BE2C (cell line): ENCODE data around the gene TMEM255B.

Experiments used
- DNase-seq: peaks from one replicate; pipeline ENCODE4 v3.0.0-alpha.2; 2020
- H3K27me3 ChIP-seq: fragments of 250-450 bp; sonication (Bioruptor Pico); 2 replicates; pipeline ENCODE4 v1.5.1; 2020; ENCODE audit warnings: mild to moderate bottlenecking
- H3K36me3 ChIP-seq: fragments of 250-450 bp; sonication (Bioruptor Pico); 2 replicates; pipeline ENCODE4 v1.5.1; 2020; ENCODE audit warnings: mild to moderate bottlenecking
- H3K4me1 ChIP-seq: fragments of 250-450 bp; sonication (Bioruptor Pico); 2 replicates; pipeline ENCODE4 v1.5.1; 2020
- H3K4me3 ChIP-seq: 2 replicates; pipeline ENCODE4 v1.5.1; 2011; ENCODE audit warnings: low read depth, low read length
- H3K9me3 ChIP-seq: fragments of 250-450 bp; sonication (Bioruptor Pico); 2 replicates; pipeline ENCODE4 v1.5.1; 2020
- CTCF ChIP-seq: IDR thresholded peaks from 2 replicates; pipeline ENCODE4 v1.5.1; 2012; ENCODE audit warnings: mild to moderate bottlenecking, low read depth, low read length

Gene TMEM255B

GRCh38 chr13:113775451-113776145 lies 16.6 kb downstream of the TMEM255B start:
- DNase-seq: no peak
- Histone ChIP-seq H3K4me3 (no peak overlapping the region), H3K9me3 (no peaks in the 10 kb centered on the region), H3K36me3 (no peaks in the 10 kb centered on the region), H3K4me1 (no peaks in the 10 kb centered on the region), H3K27me3 (peaks cover 11% of the 10 kb centered on the region)
- TF ChIP-seq CTCF: no peak

GRCh38 chr13:113776231-113777125 lies 17.5 kb downstream of the TMEM255B start:
- Histone ChIP-seq H3K36me3 (no peaks in the 10 kb centered on the region), H3K9me3 (no peaks in the 10 kb centered on the region), H3K4me1 (no peaks in the 10 kb centered on the region), H3K4me3 (no peak overlapping the region), H3K27me3 (peaks cover 13% of the 10 kb centered on the region)
- no peak for TF ChIP-seq CTCF
- no peak for DNase-seq

GRCh38 chr13:113777311-113778260 lies 18.6 kb downstream of the TMEM255B start:
- Histone ChIP-seq H3K4me3 (no peak overlapping the region), H3K27me3 (peaks cover 15% of the 10 kb centered on the region), H3K9me3 (no peaks in the 10 kb centered on the region), H3K36me3 (no peaks in the 10 kb centered on the region), H3K4me1 (no peaks in the 10 kb centered on the region)
- no peak for DNase-seq
- TF ChIP-seq CTCF: no peak

GRCh38 chr13:113781571-113781970 lies 22.5 kb downstream of the TMEM255B start:
- Histone ChIP-seq H3K36me3 (no peaks in the 10 kb centered on the region), H3K27me3 (peaks cover 15% of the 10 kb centered on the region), H3K4me3 (no peak overlapping the region), H3K9me3 (no peaks in the 10 kb centered on the region; the same call in 1 of the 2 replicates), H3K4me1 (no peaks in the 10 kb centered on the region)
- TF ChIP-seq CTCF: no peak
- no peak for DNase-seq

GRCh38 chr13:113782472-113782871 lies 23.4 kb downstream of the TMEM255B start:
- DNase-seq: no peak
- Histone ChIP-seq H3K4me3 (no peak overlapping the region), H3K4me1 (no peaks in the 10 kb centered on the region), H3K9me3 (no peaks in the 10 kb centered on the region; the same call in 1 of the 2 replicates), H3K36me3 (no peaks in the 10 kb centered on the region), H3K27me3 (peaks cover 11% of the 10 kb centered on the region)
- TF ChIP-seq CTCF: no peak
